H1 (cell line): ENCODE data around the gene PLCB2.

ENCODE experiments used
- BRCA1 ChIP-seq: IDR thresholded peaks from 2 replicates; pipeline ENCODE4 v1.6.1; 2012; ENCODE audit warnings: low read depth, low read length, improper control_type of control experiment
- EGR1 ChIP-seq: IDR thresholded peaks from 2 replicates; pipeline ENCODE4 v1.6.1; 2011; ENCODE audit warnings: low read depth, low read length, borderline replicate concordance
- EP300 ChIP-seq, 2 experiments: IDR thresholded peaks; 1 replicate in 1 of 2; 2 replicates in 1 of 2; pipeline ENCODE4 v1.6.1; 2011 to 2012; ENCODE audit warnings: low read depth in 2 of 2, low read length in 2 of 2, mild to moderate bottlenecking in 2 of 2, borderline replicate concordance in 1 of 2, inconsistent platforms in 1 of 2, moderate library complexity in 1 of 2
- JUND ChIP-seq: IDR thresholded peaks from 2 replicates; pipeline ENCODE4 v1.6.1; 2011; ENCODE audit warnings: mild to moderate bottlenecking, improper control_type of control experiment, low read length
- KDM1A ChIP-seq: fragments of 200-600, 300-600 bp; sonication (generic); IDR thresholded peaks from 2 replicates; pipeline ENCODE4 v1.7.1; 2016; ENCODE audit warnings: mild to moderate bottlenecking, low read length, borderline replicate concordance
- POLR2A ChIP-seq, 2 experiments: IDR thresholded peaks; 1 replicate in 1 of 2; 2 replicates in 1 of 2; pipeline ENCODE4 v1.6.1; 2011; ENCODE audit warnings: low read depth in 2 of 2, low read length in 2 of 2, mild to moderate bottlenecking in 2 of 2; ENCODE audit errors: control extremely low read depth in 1 of 2
- RFX5 ChIP-seq: IDR thresholded peaks from 2 replicates; pipeline ENCODE4 v1.6.1; 2011; ENCODE audit warnings: low read depth, low read length, improper control_type of control experiment, borderline replicate concordance
- RXRA ChIP-seq: IDR thresholded peaks from 2 replicates; pipeline ENCODE4 v1.6.1; 2011; ENCODE audit warnings: low read depth, mild to moderate bottlenecking, low read length, moderate library complexity; ENCODE audit not compliant: insufficient read depth
- SP2 ChIP-seq: IDR thresholded peaks from 2 replicates; pipeline ENCODE4 v1.6.1; 2012; ENCODE audit warnings: mild to moderate bottlenecking, low read length, inconsistent platforms
- SUZ12 ChIP-seq: fragments of 200-600 bp; sonication (generic); IDR thresholded peaks from 2 replicates; pipeline ENCODE4 v1.6.1; 2012; ENCODE audit warnings: mild to moderate bottlenecking, inconsistent platforms, low read length, moderate library complexity, mixed read lengths
- TAF1 ChIP-seq: IDR thresholded peaks from 2 replicates; pipeline ENCODE4 v1.6.1; 2011; ENCODE audit warnings: mild to moderate bottlenecking, low read depth, low read length
- TF ChIP-seq, protein P1 (sequence below), 3 experiments: IDR thresholded peaks; 1 replicate in 2 of 3; 2 replicates in 1 of 3; pipeline versions ENCODE4 v1.5.1 to v1.6.1; 2011; ENCODE audit warnings: low read length in 3 of 3, mild to moderate bottlenecking in 3 of 3, inconsistent platforms in 2 of 3, low read depth in 1 of 3, moderate library complexity in 1 of 3; ENCODE audit not compliant: insufficient read depth in 1 of 3; ENCODE audit errors: control extremely low read depth in 1 of 3

DNA sequence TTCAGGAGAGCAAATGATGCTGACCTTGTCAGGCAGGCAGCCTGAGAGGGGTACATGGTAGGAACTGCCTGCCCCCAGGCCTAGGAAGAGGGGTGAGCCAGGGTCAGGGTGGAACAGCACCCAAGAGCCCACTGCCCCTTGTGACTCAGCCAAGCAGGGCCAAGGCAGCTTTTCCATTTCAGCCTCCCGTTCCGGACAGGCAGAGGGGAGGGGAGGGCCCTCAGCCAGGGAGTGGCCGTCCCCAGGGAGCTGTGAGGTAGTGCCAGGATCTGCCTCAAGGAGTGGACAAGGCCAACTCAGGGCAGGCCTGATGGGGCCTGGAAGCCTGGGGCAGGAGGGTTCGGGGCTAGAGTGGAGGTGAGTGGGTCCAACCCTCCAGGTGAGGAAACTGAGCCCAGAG is 19.8 kb downstream of the PLCB2 start:
- TF ChIP-seq, protein P1, sequence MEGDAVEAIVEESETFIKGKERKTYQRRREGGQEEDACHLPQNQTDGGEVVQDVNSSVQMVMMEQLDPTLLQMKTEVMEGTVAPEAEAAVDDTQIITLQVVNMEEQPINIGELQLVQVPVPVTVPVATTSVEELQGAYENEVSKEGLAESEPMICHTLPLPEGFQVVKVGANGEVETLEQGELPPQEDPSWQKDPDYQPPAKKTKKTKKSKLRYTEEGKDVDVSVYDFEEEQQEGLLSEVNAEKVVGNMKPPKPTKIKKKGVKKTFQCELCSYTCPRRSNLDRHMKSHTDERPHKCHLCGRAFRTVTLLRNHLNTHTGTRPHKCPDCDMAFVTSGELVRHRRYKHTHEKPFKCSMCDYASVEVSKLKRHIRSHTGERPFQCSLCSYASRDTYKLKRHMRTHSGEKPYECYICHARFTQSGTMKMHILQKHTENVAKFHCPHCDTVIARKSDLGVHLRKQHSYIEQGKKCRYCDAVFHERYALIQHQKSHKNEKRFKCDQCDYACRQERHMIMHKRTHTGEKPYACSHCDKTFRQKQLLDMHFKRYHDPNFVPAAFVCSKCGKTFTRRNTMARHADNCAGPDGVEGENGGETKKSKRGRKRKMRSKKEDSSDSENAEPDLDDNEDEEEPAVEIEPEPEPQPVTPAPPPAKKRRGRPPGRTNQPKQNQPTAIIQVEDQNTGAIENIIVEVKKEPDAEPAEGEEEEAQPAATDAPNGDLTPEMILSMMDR (IDR thresholded peaks at IDR 0.05; ENCODE audit: control extremely low read depth in 1 of 3, insufficient read depth in 1 of 3, low read depth in 1 of 3, low read length in 3 of 3): no peak
- no peak for TF ChIP-seq SUZ12
- no peak for TF ChIP-seq EP300 (IDR thresholded peaks at IDR 0.05; ENCODE audit: borderline replicate concordance in 1 of 2, low read depth in 2 of 2, low read length in 2 of 2)
- TF ChIP-seq TAF1: no peak
- TF ChIP-seq SP2: no peak
- no peak for TF ChIP-seq RFX5
- no peak for TF ChIP-seq BRCA1
- no peak for TF ChIP-seq JUND
- no peak for TF ChIP-seq POLR2A (IDR thresholded peaks at IDR 0.05; ENCODE audit: control extremely low read depth in 1 of 2, low read depth in 2 of 2, low read length in 2 of 2)
- no peak for TF ChIP-seq EGR1
- no peak for TF ChIP-seq KDM1A
- no peak for TF ChIP-seq RXRA
